Mammary epithelial cell (primary cell): Measurements from ENCODE around the gene CFAP69.
"Not testable (repeated sequence)": the region's sequence is repeated elsewhere in the genome, so short reads cannot be mapped to it uniquely, and the experiment has no call there.

ENCODE experiments used
- EZH2 ChIP-seq: IDR thresholded peaks from 2 replicates; pipeline ENCODE4 v1.6.1; 2012; ENCODE audit warnings: low read length, inconsistent platforms, borderline replicate concordance
- TF ChIP-seq, protein P1 (sequence below), 2 donors: IDR thresholded peaks in 1 of 2; conservative IDR thresholded peaks in 1 of 2; 2 replicates each; pipeline ENCODE4 v1.5.1; 2011 to 2012; ENCODE audit warnings: inconsistent platforms in 2 of 2, low read length in 2 of 2, mild to moderate bottlenecking in 2 of 2, control low read depth in 1 of 2, low read depth in 1 of 2; ENCODE audit not compliant: insufficient read depth in 1 of 2; ENCODE audit errors: extremely low read depth in 1 of 2

DNA sequence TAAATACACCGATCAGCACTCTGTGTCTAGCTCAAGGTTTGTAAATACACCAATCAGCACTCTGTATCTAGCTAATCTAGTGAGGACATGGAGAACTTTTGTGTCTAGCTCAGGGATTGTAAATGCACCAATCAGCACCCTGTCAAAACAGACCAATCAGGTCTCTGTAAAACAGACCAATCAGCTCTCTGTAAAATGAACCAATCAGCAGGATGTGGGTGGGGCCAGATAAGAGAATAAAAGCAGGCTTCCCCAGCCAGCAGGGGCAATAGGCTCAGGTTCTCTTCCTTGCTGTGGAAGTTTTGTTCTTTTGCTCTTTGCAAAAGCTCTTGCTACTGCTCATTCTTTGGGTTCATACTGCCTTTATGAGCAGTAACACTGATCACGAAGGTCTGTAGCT, 90.0 kb downstream of the CFAP69 start:
- not testable (repeated sequence) for TF ChIP-seq EZH2
- TF ChIP-seq, protein P1, sequence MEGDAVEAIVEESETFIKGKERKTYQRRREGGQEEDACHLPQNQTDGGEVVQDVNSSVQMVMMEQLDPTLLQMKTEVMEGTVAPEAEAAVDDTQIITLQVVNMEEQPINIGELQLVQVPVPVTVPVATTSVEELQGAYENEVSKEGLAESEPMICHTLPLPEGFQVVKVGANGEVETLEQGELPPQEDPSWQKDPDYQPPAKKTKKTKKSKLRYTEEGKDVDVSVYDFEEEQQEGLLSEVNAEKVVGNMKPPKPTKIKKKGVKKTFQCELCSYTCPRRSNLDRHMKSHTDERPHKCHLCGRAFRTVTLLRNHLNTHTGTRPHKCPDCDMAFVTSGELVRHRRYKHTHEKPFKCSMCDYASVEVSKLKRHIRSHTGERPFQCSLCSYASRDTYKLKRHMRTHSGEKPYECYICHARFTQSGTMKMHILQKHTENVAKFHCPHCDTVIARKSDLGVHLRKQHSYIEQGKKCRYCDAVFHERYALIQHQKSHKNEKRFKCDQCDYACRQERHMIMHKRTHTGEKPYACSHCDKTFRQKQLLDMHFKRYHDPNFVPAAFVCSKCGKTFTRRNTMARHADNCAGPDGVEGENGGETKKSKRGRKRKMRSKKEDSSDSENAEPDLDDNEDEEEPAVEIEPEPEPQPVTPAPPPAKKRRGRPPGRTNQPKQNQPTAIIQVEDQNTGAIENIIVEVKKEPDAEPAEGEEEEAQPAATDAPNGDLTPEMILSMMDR (conservative IDR thresholded peaks at IDR 0.05 in 1 of 2, IDR thresholded peaks at IDR 0.05 in 1 of 2; ENCODE audit: extremely low read depth in 1 of 2, insufficient read depth in 1 of 2, low read depth in 1 of 2, low read length in 2 of 2), result not testable (repeated sequence)
